Hepatocyte (in vitro differentiated cells): Measurements from ENCODE around the gene MYBPC1.

Source experiments
- CTCF ChIP-seq: fragments of 200-600 bp; sonication (generic); IDR thresholded peaks from 2 replicates; pipeline ENCODE4 v1.5.1; 2016; ENCODE audit warnings: antibody characterized with exemption, mild to moderate bottlenecking; ENCODE audit not compliant: poor library complexity
- EZH2phosphoT487 ChIP-seq: fragments of 200-600 bp; sonication (generic); IDR thresholded peaks from one replicate; pipeline ENCODE4 v1.6.1; 2018; ENCODE audit warnings: antibody characterized with exemption, mild to moderate bottlenecking, low read depth, moderate library complexity; ENCODE audit not compliant: unreplicated experiment, severe bottlenecking

DNA sequence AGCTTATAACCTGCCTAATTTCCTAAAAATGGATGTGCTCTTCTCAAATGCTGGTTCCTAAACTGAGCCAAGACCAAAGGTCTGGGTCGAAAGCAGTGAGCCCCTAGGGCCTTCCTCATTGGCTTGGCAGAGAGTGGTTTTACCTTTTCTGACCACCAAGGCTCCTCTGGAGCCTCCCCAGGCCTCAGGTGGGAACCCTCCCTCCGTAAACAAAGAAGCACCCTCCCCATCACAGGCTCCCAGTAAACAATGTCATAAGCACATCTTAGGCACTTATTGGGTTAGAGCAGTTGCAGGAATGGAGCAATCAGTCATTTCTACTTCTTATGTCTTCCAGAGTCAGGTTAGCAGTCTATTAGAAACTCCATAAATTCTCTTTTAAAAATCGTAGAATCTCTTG is 108.7 kb downstream of the MYBPC1 start:
- TF ChIP-seq EZH2phosphoT487: no peak
- no peak for TF ChIP-seq CTCF
